IPS-NIHi7 (cell line): ENCODE data around the gene WIZ.
"Not testable (repeated sequence)": the region's sequence is repeated elsewhere in the genome, so short reads cannot be mapped to it uniquely, and the experiment has no call there.

ENCODE experiments used
- DNase-seq: peaks from one replicate; pipeline ENCODE4 v3.0.0; 2012; ENCODE audit warnings: mixed read lengths; ENCODE audit errors: extremely low spot score

Gene WIZ

GRCh38 chr19:15428956-15429824 is 20.6 kb downstream of the WIZ start:
- no peak for DNase-seq

- DNase-seq = no peak
These were observed 21.7 kb downstream of the WIZ start for GRCh38 chr19:15427991-15428471.

- no peak for DNase-seq
These were observed 22.4 kb downstream of the WIZ start for GRCh38 chr19:15427350-15427700.

GRCh38 chr19:15426485-15427349 is 23.0 kb downstream of the WIZ start:
- no peak for DNase-seq

- DNase-seq = no peak
These were observed 24.3 kb downstream of the WIZ start for GRCh38 chr19:15425321-15425950.

GRCh38 chr19:15424692-15425272 is 25.0 kb downstream of the WIZ start:
- no peak for DNase-seq

GRCh38 chr19:15424121-15424520 is 25.6 kb downstream of the WIZ start:
- DNase-seq = no peak

- DNase-seq = no peak
These were observed 26.6 kb downstream of the WIZ start for GRCh38 chr19:15423130-15423529.

- DNase-seq = no peak
These were observed 27.3 kb downstream of the WIZ start for GRCh38 chr19:15422296-15423075.

- DNase-seq = no peak
These were observed 28.0 kb downstream of the WIZ start for GRCh38 chr19:15421721-15422260.

GRCh38 chr19:15421136-15421695 is 28.5 kb downstream of the WIZ start:
- no peak for DNase-seq

- DNase-seq = no peak
These were observed 30.2 kb downstream of the WIZ start for GRCh38 chr19:15419413-15420025.

- DNase-seq = peak; percentile 98
These were observed 31.0 kb downstream of the WIZ start, which contains the start of gene AKAP8L for GRCh38 chr19:15418579-15419412. Gene AKAP8L (minus strand): TSS chr19:15418988. CDS start chr19:15418923, 65 bp downstream.

- no peak for DNase-seq
These were observed 31.6 kb downstream of the WIZ start for GRCh38 chr19:15418231-15418578.

GRCh38 chr19:15417699-15418098 is 32.1 kb downstream of the WIZ start:
- DNase-seq = no peak

GRCh38 chr19:15412832-15413231 is 36.9 kb downstream of the WIZ start:
- no peak for DNase-seq

GRCh38 chr19:15411351-15411750 is 38.4 kb downstream of the WIZ start:
- not testable (repeated sequence) for DNase-seq

GRCh38 chr19:15404780-15405211 is 45.0 kb downstream of the WIZ start:
- DNase-seq = no peak
